Liver (tissue), 9 donors: Measurements from ENCODE around the gene LIPE. TPM values are rescaled to one million over a fixed set of nuclear protein-coding genes. Genes with fewer than 3 reads are reported as not detected.

Experiments used
- DNase-seq: peaks from one replicate; pipeline ENCODE4 v3.0.0-alpha.2; 2017; ENCODE audit warnings: low spot score
- H3K27ac ChIP-seq, 2 donors: one replicate each; pipeline ENCODE4 v1.7.0; 2013; ENCODE audit warnings: inconsistent platforms in 2 of 2, low read length in 2 of 2, control low read depth in 1 of 2, low read depth in 1 of 2, mild to moderate bottlenecking in 1 of 2
- H3K27me3 ChIP-seq, 4 donors: one replicate each; pipeline versions ENCODE4 v1.6.1 to v1.7.0; 2013; ENCODE audit warnings: low read length in 3 of 4, inconsistent platforms in 1 of 4, mild to moderate bottlenecking in 1 of 4, moderate library complexity in 1 of 4; ENCODE audit not compliant: control insufficient read depth in 4 of 4, insufficient read depth in 4 of 4
- H3K36me3 ChIP-seq, 4 donors: one replicate each; pipeline versions ENCODE4 v1.6.1 to v1.7.0; 2013; ENCODE audit warnings: low read length in 3 of 4, mild to moderate bottlenecking in 3 of 4, low read depth in 1 of 4, moderate library complexity in 1 of 4; ENCODE audit not compliant: control insufficient read depth in 4 of 4, insufficient read depth in 3 of 4
- H3K4me1 ChIP-seq, 4 donors: one replicate each; pipeline versions ENCODE4 v1.6.1 to v1.7.0; 2013; ENCODE audit warnings: low read length in 3 of 4, mild to moderate bottlenecking in 3 of 4, moderate library complexity in 1 of 4; ENCODE audit not compliant: control insufficient read depth in 4 of 4, insufficient read depth in 4 of 4
- H3K4me3 ChIP-seq, 3 donors: one replicate each; pipeline versions ENCODE4 v1.6.1 to v1.7.0; 2013; ENCODE audit warnings: low read length in 3 of 3, control low read depth in 1 of 3, low read depth in 1 of 3, mild to moderate bottlenecking in 1 of 3
- H3K9ac ChIP-seq, 2 donors: one replicate each; pipeline ENCODE4 v1.7.0; 2013; ENCODE audit warnings: low read length in 2 of 2, mild to moderate bottlenecking in 2 of 2, moderate library complexity in 2 of 2, control low read depth in 1 of 2, low read depth in 1 of 2
- H3K9me3 ChIP-seq, 4 donors: one replicate each; pipeline versions ENCODE4 v1.6.1 to v1.7.0; 2013; ENCODE audit warnings: low read length in 3 of 4; ENCODE audit not compliant: control insufficient read depth in 4 of 4
- EGR1 ChIP-seq, 2 donors: IDR thresholded peaks; 2 replicates each; pipeline ENCODE4 v1.6.1; 2016 to 2018; ENCODE audit warnings: antibody characterized with exemption in 2 of 2, low read depth in 2 of 2
- FOXA1 ChIP-seq: IDR thresholded peaks from 2 replicates; pipeline ENCODE4 v1.6.1; 2016; ENCODE audit warnings: antibody characterized with exemption
- FOXA2 ChIP-seq: IDR thresholded peaks from 2 replicates; pipeline ENCODE4 v1.6.1; 2016; ENCODE audit warnings: antibody characterized with exemption
- GABPA ChIP-seq, 2 donors: IDR thresholded peaks in 1 of 2; conservative IDR thresholded peaks in 1 of 2; 2 replicates each; pipeline ENCODE4 v1.6.1; 2016; ENCODE audit warnings: antibody characterized with exemption in 2 of 2, mild to moderate bottlenecking in 1 of 2, moderate library complexity in 1 of 2
- HNF4A ChIP-seq, 2 donors: conservative IDR thresholded peaks; 2 replicates each; pipeline ENCODE4 v1.6.1; 2016; ENCODE audit warnings: antibody characterized with exemption in 2 of 2, mild to moderate bottlenecking in 2 of 2
- HNF4G ChIP-seq: IDR thresholded peaks from 2 replicates; pipeline ENCODE4 v1.6.1; 2016; ENCODE audit warnings: antibody characterized with exemption
- JUND ChIP-seq, 2 donors: IDR thresholded peaks; 2 replicates each; pipeline ENCODE4 v1.6.1; 2016; ENCODE audit warnings: antibody characterized with exemption in 2 of 2
- RAD21 ChIP-seq, 2 donors: IDR thresholded peaks; 2 replicates each; pipeline ENCODE4 v1.6.1; 2016; ENCODE audit warnings: antibody characterized with exemption in 2 of 2, mild to moderate bottlenecking in 2 of 2
- RXRA ChIP-seq, 2 donors: IDR thresholded peaks; 2 replicates each; pipeline ENCODE4 v1.6.1; 2017 to 2018; ENCODE audit warnings: antibody characterized with exemption in 2 of 2, mild to moderate bottlenecking in 1 of 2
- SP1 ChIP-seq: IDR thresholded peaks from 2 replicates; pipeline ENCODE4 v1.6.1; 2018; ENCODE audit warnings: antibody characterized with exemption, mild to moderate bottlenecking
- TAF1 ChIP-seq: conservative IDR thresholded peaks from 2 replicates; pipeline ENCODE4 v1.6.1; 2016; ENCODE audit warnings: antibody characterized with exemption, mild to moderate bottlenecking
- YY1 ChIP-seq: IDR thresholded peaks from 2 replicates; pipeline ENCODE4 v1.6.1; 2016; ENCODE audit warnings: antibody characterized with exemption, mild to moderate bottlenecking
- WGBS: extraction: QIAGEN DNeasy Blood & Tissue Kit; methylation state at CpG from one replicate; pipeline ENCODE4 v1.1.7; 2013; 5-methylcytosine and 5-hydroxymethylcytosine counted together
- polyA plus RNA-seq, 2 donors: library from polyadenylated mRNA; stranded (reverse) in 1 of 2; unstranded in 1 of 2; fragments of 200-250 nt in 1 of 2; fragments of >200 nt in 1 of 2; fragmentation: Nextera tagmentation in 1 of 2; extraction: Ambion mirVana in 1 of 2; gene quantifications; one replicate each; pipeline versions ENCODE4 v1.2.1 to v1.2.3, GENCODE V29; 2013 to 2015
- total RNA-seq, 2 donors: library from RNA; depleted of rRNA; stranded (reverse); fragments of >200 nt; gene quantifications; one replicate each; pipeline ENCODE4 v1.2.3, GENCODE V29; 2014
- TF ChIP-seq, protein P1 (sequence below): IDR thresholded peaks from 2 replicates; pipeline ENCODE4 v1.6.1; 2016; ENCODE audit warnings: antibody characterized with exemption, mild to moderate bottlenecking
- TF ChIP-seq, protein P2 (sequence below): IDR thresholded peaks from 2 replicates; pipeline ENCODE4 v1.6.1; 2016; ENCODE audit warnings: antibody characterized with exemption
- TF ChIP-seq, protein P3 (sequence below): IDR thresholded peaks from 2 replicates; pipeline ENCODE4 v1.6.1; 2016; ENCODE audit warnings: antibody characterized with exemption
- TF ChIP-seq, protein P4 (sequence below): fragments of 150-350 bp; IDR thresholded peaks from 2 replicates; pipeline ENCODE4 v1.5.1; 2017; ENCODE audit warnings: improper control_type of control experiment, low read depth, low read length; ENCODE audit not compliant: missing input control
- TF ChIP-seq, protein P5 (sequence below): IDR thresholded peaks from 2 replicates; pipeline ENCODE4 v1.6.1; 2016; ENCODE audit warnings: antibody characterized with exemption
- donor health status: healthy.
- donor health status: healthy.
- donor health status: healthy.
- donor health status: healthy.
- donor health status: healthy.

Gene LIPE
- total and polyA plus RNA-seq, 4 donors = 0.88 to 4.7 (median 1.5) TPM

DNA sequence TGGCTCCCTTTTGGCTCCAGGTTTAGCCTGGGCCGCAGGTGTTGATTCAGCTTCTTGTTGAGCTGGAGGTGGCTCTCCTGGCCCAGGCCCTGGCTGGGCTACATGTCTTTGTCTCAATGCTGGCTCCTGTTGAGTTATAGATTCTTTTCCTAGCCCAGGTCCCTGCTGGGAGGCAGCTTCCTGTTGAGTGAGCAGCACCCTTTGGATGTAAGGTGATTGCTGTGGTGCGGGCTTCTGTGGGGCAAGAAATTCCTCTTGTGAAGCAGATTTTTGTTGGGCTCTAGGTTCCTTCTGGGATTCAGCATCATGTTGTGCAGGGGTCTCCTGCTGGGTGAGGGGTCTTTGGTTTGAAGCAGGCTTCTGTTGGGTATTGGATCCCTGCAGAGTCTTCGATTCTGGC, 545 bp downstream of the LIPE start (continued):
- TF ChIP-seq, protein P1, sequence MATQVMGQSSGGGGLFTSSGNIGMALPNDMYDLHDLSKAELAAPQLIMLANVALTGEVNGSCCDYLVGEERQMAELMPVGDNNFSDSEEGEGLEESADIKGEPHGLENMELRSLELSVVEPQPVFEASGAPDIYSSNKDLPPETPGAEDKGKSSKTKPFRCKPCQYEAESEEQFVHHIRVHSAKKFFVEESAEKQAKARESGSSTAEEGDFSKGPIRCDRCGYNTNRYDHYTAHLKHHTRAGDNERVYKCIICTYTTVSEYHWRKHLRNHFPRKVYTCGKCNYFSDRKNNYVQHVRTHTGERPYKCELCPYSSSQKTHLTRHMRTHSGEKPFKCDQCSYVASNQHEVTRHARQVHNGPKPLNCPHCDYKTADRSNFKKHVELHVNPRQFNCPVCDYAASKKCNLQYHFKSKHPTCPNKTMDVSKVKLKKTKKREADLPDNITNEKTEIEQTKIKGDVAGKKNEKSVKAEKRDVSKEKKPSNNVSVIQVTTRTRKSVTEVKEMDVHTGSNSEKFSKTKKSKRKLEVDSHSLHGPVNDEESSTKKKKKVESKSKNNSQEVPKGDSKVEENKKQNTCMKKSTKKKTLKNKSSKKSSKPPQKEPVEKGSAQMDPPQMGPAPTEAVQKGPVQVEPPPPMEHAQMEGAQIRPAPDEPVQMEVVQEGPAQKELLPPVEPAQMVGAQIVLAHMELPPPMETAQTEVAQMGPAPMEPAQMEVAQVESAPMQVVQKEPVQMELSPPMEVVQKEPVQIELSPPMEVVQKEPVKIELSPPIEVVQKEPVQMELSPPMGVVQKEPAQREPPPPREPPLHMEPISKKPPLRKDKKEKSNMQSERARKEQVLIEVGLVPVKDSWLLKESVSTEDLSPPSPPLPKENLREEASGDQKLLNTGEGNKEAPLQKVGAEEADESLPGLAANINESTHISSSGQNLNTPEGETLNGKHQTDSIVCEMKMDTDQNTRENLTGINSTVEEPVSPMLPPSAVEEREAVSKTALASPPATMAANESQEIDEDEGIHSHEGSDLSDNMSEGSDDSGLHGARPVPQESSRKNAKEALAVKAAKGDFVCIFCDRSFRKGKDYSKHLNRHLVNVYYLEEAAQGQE = no peak
- TF ChIP-seq, protein P2, sequence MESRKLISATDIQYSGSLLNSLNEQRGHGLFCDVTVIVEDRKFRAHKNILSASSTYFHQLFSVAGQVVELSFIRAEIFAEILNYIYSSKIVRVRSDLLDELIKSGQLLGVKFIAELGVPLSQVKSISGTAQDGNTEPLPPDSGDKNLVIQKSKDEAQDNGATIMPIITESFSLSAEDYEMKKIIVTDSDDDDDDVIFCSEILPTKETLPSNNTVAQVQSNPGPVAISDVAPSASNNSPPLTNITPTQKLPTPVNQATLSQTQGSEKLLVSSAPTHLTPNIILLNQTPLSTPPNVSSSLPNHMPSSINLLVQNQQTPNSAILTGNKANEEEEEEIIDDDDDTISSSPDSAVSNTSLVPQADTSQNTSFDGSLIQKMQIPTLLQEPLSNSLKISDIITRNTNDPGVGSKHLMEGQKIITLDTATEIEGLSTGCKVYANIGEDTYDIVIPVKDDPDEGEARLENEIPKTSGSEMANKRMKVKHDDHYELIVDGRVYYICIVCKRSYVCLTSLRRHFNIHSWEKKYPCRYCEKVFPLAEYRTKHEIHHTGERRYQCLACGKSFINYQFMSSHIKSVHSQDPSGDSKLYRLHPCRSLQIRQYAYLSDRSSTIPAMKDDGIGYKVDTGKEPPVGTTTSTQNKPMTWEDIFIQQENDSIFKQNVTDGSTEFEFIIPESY = no peak
- no peak for TF ChIP-seq RXRA (IDR thresholded peaks at IDR 0.05)
- no peak for TF ChIP-seq GABPA (IDR thresholded peaks at IDR 0.05 in 1 of 2, conservative IDR thresholded peaks at IDR 0.05 in 1 of 2)

DNA sequence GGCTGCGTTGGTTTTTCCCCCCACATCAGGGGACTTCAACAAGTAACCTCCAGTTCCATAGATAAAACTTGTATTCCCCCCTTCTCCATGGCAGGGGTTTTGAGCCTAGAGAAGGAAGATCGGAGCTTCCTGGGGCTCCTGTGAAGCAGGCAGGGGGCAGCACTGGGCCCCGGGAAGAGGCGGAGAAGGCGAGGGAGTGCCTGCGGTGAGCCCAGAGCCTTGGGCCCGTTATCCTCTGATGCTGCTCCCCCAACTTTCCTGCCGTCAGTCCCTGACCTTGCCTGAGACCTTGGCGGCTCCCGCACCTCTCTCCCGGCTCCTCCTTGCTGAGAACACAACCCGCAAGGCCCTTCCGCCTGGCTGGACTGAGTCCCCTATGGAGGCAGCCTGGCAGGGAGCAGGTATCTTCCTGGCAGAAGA, 2.5 kb downstream of the LIPE start:
- no peaks in the 10 kb centered on the region for H3K36me3 ChIP-seq
- H3K27ac ChIP-seq = peak overlapping the region in 1 of 2 donors; percentile 37
- H3K9me3 ChIP-seq = no peaks in the 10 kb centered on the region
- no peak for DNase-seq
- peaks cover 6 to 19% (median 12%) of the 10 kb centered on the region in 4 donors for H3K4me1 ChIP-seq
- TF ChIP-seq RAD21 (IDR thresholded peaks at IDR 0.05) = no peak
- TF ChIP-seq YY1 = no peak
- no peak for TF ChIP-seq TAF1
- no peak for TF ChIP-seq HNF4G
- no peak for TF ChIP-seq EGR1 (IDR thresholded peaks at IDR 0.05; ENCODE audit: low read depth in 2 of 2)
- no peak for TF ChIP-seq FOXA1
- no peak for TF ChIP-seq FOXA2
- TF ChIP-seq, protein P3, sequence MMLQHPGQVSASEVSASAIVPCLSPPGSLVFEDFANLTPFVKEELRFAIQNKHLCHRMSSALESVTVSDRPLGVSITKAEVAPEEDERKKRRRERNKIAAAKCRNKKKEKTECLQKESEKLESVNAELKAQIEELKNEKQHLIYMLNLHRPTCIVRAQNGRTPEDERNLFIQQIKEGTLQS = no peak
- TF ChIP-seq, protein P1 = no peak
- TF ChIP-seq, protein P4, sequence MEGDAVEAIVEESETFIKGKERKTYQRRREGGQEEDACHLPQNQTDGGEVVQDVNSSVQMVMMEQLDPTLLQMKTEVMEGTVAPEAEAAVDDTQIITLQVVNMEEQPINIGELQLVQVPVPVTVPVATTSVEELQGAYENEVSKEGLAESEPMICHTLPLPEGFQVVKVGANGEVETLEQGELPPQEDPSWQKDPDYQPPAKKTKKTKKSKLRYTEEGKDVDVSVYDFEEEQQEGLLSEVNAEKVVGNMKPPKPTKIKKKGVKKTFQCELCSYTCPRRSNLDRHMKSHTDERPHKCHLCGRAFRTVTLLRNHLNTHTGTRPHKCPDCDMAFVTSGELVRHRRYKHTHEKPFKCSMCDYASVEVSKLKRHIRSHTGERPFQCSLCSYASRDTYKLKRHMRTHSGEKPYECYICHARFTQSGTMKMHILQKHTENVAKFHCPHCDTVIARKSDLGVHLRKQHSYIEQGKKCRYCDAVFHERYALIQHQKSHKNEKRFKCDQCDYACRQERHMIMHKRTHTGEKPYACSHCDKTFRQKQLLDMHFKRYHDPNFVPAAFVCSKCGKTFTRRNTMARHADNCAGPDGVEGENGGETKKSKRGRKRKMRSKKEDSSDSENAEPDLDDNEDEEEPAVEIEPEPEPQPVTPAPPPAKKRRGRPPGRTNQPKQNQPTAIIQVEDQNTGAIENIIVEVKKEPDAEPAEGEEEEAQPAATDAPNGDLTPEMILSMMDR = no peak
- TF ChIP-seq JUND (IDR thresholded peaks at IDR 0.05) = no peak
- TF ChIP-seq, protein P2 = no peak
- TF ChIP-seq, protein P5, sequence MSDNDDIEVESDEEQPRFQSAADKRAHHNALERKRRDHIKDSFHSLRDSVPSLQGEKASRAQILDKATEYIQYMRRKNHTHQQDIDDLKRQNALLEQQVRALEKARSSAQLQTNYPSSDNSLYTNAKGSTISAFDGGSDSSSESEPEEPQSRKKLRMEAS = no peak
- no peak for TF ChIP-seq HNF4A (conservative IDR thresholded peaks at IDR 0.05)
- no peak for TF ChIP-seq SP1
- H3K4me3 ChIP-seq = no peak overlapping the region
- no peak overlapping the region for H3K9ac ChIP-seq
- H3K27me3 ChIP-seq = no peaks in the 10 kb centered on the region
- 73% methylated on average over 13 of the region's 13 CpGs for WGBS
